Upper lobe of left lung (tissue), 4 donors: Measurements from ENCODE around the gene CCNK.

Experiments used
- POLR2A ChIP-seq, 4 donors: fragments of 450-650 bp; IDR thresholded peaks; one replicate each; pipeline ENCODE4 v1.5.1; 2016 to 2017; ENCODE audit warnings: antibody characterized with exemption in 4 of 4, mild to moderate bottlenecking in 2 of 4
- POLR2AphosphoS5 ChIP-seq, 2 donors: sonication (generic); formaldehyde crosslinking; IDR thresholded peaks; one replicate each; pipeline ENCODE4 v1.5.1; 2017; ENCODE audit warnings: antibody characterized with exemption in 2 of 2
- TF ChIP-seq, protein P1 (sequence below), 6 experiments: fragments of 450-650 bp in 4 of 6; fragments of 200-600 bp in 2 of 6; sonication (generic) in 2 of 6; IDR thresholded peaks; one replicate each; pipeline ENCODE4 v1.5.1; 2016 to 2019; ENCODE audit warnings: antibody characterized with exemption in 6 of 6

DNA sequence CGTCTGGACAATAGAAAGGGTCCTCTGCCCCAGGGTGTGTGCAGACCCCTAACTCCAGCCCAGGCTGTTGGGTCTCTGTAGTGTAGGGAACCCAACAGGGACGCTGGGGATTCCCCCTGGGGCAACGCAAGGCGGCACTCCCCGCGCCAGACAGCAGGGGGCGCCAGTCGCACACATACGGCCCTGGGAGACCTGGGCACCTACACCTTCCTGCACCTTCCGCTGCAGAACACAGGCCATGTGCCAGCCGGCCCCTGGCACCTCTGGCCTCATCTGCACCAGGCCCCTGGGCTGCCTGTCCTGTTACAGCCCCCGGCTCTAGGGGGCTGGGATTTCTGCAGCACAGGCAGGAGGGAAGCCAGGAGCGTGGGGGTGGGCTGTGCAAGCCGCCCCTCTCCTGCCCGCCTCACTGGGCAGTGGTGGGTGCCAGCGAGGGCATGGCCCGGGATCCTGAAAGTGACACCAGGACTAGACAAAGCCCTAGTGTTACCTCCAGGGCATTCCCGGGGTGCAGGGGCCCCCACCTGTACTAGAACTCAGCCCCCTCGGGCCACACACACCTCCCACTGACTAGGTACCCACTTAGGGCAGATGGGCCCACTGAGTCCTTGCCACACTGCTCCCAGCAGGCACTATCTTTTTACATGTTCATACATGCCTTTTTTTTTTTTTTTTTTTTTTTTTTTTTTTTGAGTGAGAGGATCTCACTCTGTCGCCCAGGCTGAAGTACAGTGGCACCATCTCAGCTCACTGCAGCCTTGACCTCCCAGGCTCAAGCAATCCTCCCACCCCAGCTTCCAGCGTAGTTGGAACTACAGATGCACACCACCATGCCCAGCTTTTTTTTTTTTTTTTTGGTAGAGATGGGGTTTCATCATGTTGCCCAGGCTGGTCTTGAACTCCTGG, 37.5 kb downstream of the CCNK start:
- TF ChIP-seq, protein P1, sequence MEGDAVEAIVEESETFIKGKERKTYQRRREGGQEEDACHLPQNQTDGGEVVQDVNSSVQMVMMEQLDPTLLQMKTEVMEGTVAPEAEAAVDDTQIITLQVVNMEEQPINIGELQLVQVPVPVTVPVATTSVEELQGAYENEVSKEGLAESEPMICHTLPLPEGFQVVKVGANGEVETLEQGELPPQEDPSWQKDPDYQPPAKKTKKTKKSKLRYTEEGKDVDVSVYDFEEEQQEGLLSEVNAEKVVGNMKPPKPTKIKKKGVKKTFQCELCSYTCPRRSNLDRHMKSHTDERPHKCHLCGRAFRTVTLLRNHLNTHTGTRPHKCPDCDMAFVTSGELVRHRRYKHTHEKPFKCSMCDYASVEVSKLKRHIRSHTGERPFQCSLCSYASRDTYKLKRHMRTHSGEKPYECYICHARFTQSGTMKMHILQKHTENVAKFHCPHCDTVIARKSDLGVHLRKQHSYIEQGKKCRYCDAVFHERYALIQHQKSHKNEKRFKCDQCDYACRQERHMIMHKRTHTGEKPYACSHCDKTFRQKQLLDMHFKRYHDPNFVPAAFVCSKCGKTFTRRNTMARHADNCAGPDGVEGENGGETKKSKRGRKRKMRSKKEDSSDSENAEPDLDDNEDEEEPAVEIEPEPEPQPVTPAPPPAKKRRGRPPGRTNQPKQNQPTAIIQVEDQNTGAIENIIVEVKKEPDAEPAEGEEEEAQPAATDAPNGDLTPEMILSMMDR (IDR thresholded peaks at IDR 0.05), result peak; percentile 94 to 99 (median 97)
- TF ChIP-seq POLR2A (IDR thresholded peaks at IDR 0.05) (no peak), POLR2AphosphoS5 (IDR thresholded peaks at IDR 0.05) (no peak)
